ENCODE measurements around the gene PPCDC. TPM values are rescaled to one million over a fixed set of nuclear protein-coding genes. Genes with fewer than 3 reads are reported as not detected.

The PPCDC gene
- total RNA-seq, 1 experiment from 2014 or later = 18.0 TPM

GRCh38 chr15:75065467-75065850 lies 42.1 kb downstream of the PPCDC start:
- Histone ChIP-seq H3K27me3 (ENCODE audit: insufficient read depth, low read length) (no peaks in the 10 kb centered on the region), H3K4me3 (replicated peaks in 1 of 2; ENCODE audit: low read depth in 1 of 2, low read length in 2 of 2) (no peak overlapping the region), H3K4me2 (ENCODE audit: low read length) (peak overlapping the region; percentile 32), H3K9ac (ENCODE audit: low read length) (no peak overlapping the region), H3K9me2 (ENCODE audit: insufficient read depth) (no peaks in the 10 kb centered on the region), H4K20me1 (ENCODE audit: insufficient read depth) (no peaks in the 10 kb centered on the region), H3K4me1 (ENCODE audit: control insufficient read depth in 1 of 2, insufficient read depth in 2 of 2, low read length in 2 of 2) (peaks cover 4 to 19% of the 10 kb centered on the region in 2 experiments; a peak in 3 of 4 replicates), H3K79me2 (ENCODE audit: insufficient read depth, low read length) (no peaks in the 10 kb centered on the region), H2AFZ (ENCODE audit: low read depth, low read length, poor library complexity, severe bottlenecking) (no peak overlapping the region), H3K36me3 (ENCODE audit: control insufficient read depth in 1 of 2, insufficient read depth in 2 of 2, low read length in 2 of 2) (no peaks in the 10 kb centered on the region), H3K9me3 (ENCODE audit: control insufficient read depth in 1 of 2, insufficient read depth in 1 of 2, low read depth in 1 of 2, low read length in 2 of 2) (no peaks in the 10 kb centered on the region), H3K27ac (ENCODE audit: low read depth, low read length) (no peak overlapping the region)
- ChIA-PET CTCF (interaction anchor here (1.5 kb wide), 1 partner anchor 22 kb away, joined by 8 read pairs; no protein-coding TSS in a partner anchor), RAD21 (ENCODE audit: low non-redundant PET in 1 of 2, low total read pairs in 2 of 2, uncharacterized antibody in 2 of 2, unreplicated experiment in 2 of 2) (no interaction called here), POLR2A (interaction anchor here (0.9 kb wide), 1 partner anchor 17 kb away, joined by 3 read pairs; no protein-coding TSS in a partner anchor)
- TF ChIP-seq CEBPB (IDR thresholded peaks at IDR 0.05; ENCODE audit: low read depth) (no peak), ZBTB33 (IDR thresholded peaks at IDR 0.05; ENCODE audit: extremely low read depth, insufficient replicate concordance, low read length) (no peak), CTCF (IDR thresholded peaks at IDR 0.05 in 2 of 3, conservative IDR thresholded peaks at IDR 0.05 in 1 of 3; ENCODE audit: borderline replicate concordance in 1 of 3, insufficient read depth in 1 of 3, low read depth in 2 of 3, low read length in 2 of 3) (no peak), JUND (IDR thresholded peaks at IDR 0.05) (no peak), ATF3 (IDR thresholded peaks at IDR 0.05) (no peak), ZFX (IDR thresholded peaks at IDR 0.05) (no peak), EZH2 (IDR thresholded peaks at IDR 0.05) (no peak), REST (IDR thresholded peaks at IDR 0.05; ENCODE audit: low read depth) (no peak)
- intact Hi-C loops (cut with micrococcal nuclease) = no loop called here
- no peak for ATAC-seq
- no TSS peak for BruUV-seq (replicated peaks)
- DNase-seq (ENCODE audit: low read depth, low spot score) = no peak
